ENCODE measurements around the gene PIGU.

Gene PIGU

GRCh38 chr20:34527016-34527415 lies 149.9 kb downstream of the PIGU start:
- Histone ChIP-seq H2AFZ (ENCODE audit: low read depth, low read length, severe bottlenecking) (no peak overlapping the region), H3K9me2 (replicated peaks; ENCODE audit: insufficient read depth, low read length) (no peaks in the 10 kb centered on the region), H4K20me1 (ENCODE audit: low read depth, low read length) (no peaks in the 10 kb centered on the region), H3F3A (ENCODE audit: insufficient read depth) (no peaks in the 10 kb centered on the region), H3K4me2 (ENCODE audit: low read depth, low read length, poor library complexity, severe bottlenecking) (no peak overlapping the region), H3K27ac (ENCODE audit: low read depth, low read length) (no peak overlapping the region), H3K4me3 (ENCODE audit: insufficient read depth, low read length, poor library complexity, severe bottlenecking) (no peak overlapping the region), H3K27me3 (ENCODE audit: low read length) (no peaks in the 10 kb centered on the region), H3K36me3 (ENCODE audit: low read length) (no peaks in the 10 kb centered on the region), H3K9ac (ENCODE audit: low read length) (no peak overlapping the region), H3K9me3 (ENCODE audit: insufficient read depth, low read length) (no peaks in the 10 kb centered on the region), H3K79me2 (ENCODE audit: insufficient read depth, low read length) (peaks cover 32% of the 10 kb centered on the region)
- no peak for TF ChIP-seq CTCF (IDR thresholded peaks at IDR 0.05; ENCODE audit: insufficient read depth, low read length, poor library complexity, severe bottlenecking)
- TF ChIP-seq EZH2phosphoT487 (conservative IDR thresholded peaks at IDR 0.05; ENCODE audit: low read length): no peak

GRCh38 chr20:34526466-34526865 lies 150.4 kb downstream of the PIGU start:
- Histone ChIP-seq H3K4me2 (ENCODE audit: low read depth, low read length, poor library complexity, severe bottlenecking) (no peak overlapping the region), H4K20me1 (ENCODE audit: low read depth, low read length) (no peaks in the 10 kb centered on the region), H3K36me3 (ENCODE audit: low read length) (no peaks in the 10 kb centered on the region), H3K9ac (ENCODE audit: low read length) (no peak overlapping the region), H3K9me2 (replicated peaks; ENCODE audit: insufficient read depth, low read length) (no peaks in the 10 kb centered on the region), H2AFZ (ENCODE audit: low read depth, low read length, severe bottlenecking) (no peak overlapping the region), H3K27me3 (ENCODE audit: low read length) (no peaks in the 10 kb centered on the region), H3K4me3 (ENCODE audit: insufficient read depth, low read length, poor library complexity, severe bottlenecking) (no peak overlapping the region), H3K9me3 (ENCODE audit: insufficient read depth, low read length) (no peaks in the 10 kb centered on the region), H3K27ac (ENCODE audit: low read depth, low read length) (no peak overlapping the region), H3F3A (ENCODE audit: insufficient read depth) (no peaks in the 10 kb centered on the region), H3K79me2 (ENCODE audit: insufficient read depth, low read length) (peaks cover 38% of the 10 kb centered on the region)
- TF ChIP-seq CTCF (IDR thresholded peaks at IDR 0.05; ENCODE audit: insufficient read depth, low read length, poor library complexity, severe bottlenecking) (no peak), EZH2phosphoT487 (conservative IDR thresholded peaks at IDR 0.05; ENCODE audit: low read length) (no peak)

GRCh38 chr20:34525709-34526416 lies 151.0 kb downstream of the PIGU start:
- no peak overlapping the region for H3K9ac ChIP-seq (ENCODE audit: low read length)
- TF ChIP-seq EZH2phosphoT487 (conservative IDR thresholded peaks at IDR 0.05; ENCODE audit: low read length) (no peak), CTCF (IDR thresholded peaks at IDR 0.05; ENCODE audit: insufficient read depth, low read length, poor library complexity, severe bottlenecking) (no peak)
- no peak overlapping the region for H2AFZ ChIP-seq (ENCODE audit: low read depth, low read length, severe bottlenecking)
- no peak overlapping the region for H3K27ac ChIP-seq (ENCODE audit: low read depth, low read length)
- H3K79me2 ChIP-seq (ENCODE audit: insufficient read depth, low read length): peaks cover 42% of the 10 kb centered on the region
- H3K4me3 ChIP-seq (ENCODE audit: insufficient read depth, low read length, poor library complexity, severe bottlenecking): no peak overlapping the region
- no peaks in the 10 kb centered on the region for H3K27me3 ChIP-seq (ENCODE audit: low read length)
- no peaks in the 10 kb centered on the region for H4K20me1 ChIP-seq (ENCODE audit: low read depth, low read length)
- H3K4me2 ChIP-seq (ENCODE audit: low read depth, low read length, poor library complexity, severe bottlenecking): no peak overlapping the region
- H3K9me2 ChIP-seq (replicated peaks; ENCODE audit: insufficient read depth, low read length): no peaks in the 10 kb centered on the region
- no peaks in the 10 kb centered on the region for H3K9me3 ChIP-seq (ENCODE audit: insufficient read depth, low read length)
- H3K36me3 ChIP-seq (ENCODE audit: low read length): no peaks in the 10 kb centered on the region
- no peaks in the 10 kb centered on the region for H3F3A ChIP-seq (ENCODE audit: insufficient read depth)
